Smooth muscle cell (in vitro differentiated cells): ENCODE data around the gene ASIP. TPM values are rescaled to one million over a fixed set of nuclear protein-coding genes. Genes with fewer than 3 reads are reported as not detected.
"Not testable (repeated sequence)": the region's sequence is repeated elsewhere in the genome, so short reads cannot be mapped to it uniquely, and the experiment has no call there.

ENCODE experiments used
- DNase-seq: peaks from one replicate; lab custom pipeline; 2025; ENCODE audit not compliant: unreplicated experiment; lab: John Stamatoyannopoulos, UW
- H2AFZ ChIP-seq: fragments of 200-600 bp; sonication (generic); 2 replicates; pipeline ENCODE4 v1.6.0; 2016; ENCODE audit warnings: antibody characterized with exemption, low read depth, mild to moderate bottlenecking
- H3F3A ChIP-seq: fragments of 200-600 bp; sonication (generic); 2 replicates; pipeline ENCODE4 v1.6.0; 2017; ENCODE audit warnings: antibody characterized with exemption, low read depth
- H3K27ac ChIP-seq: fragments of 200-600 bp; sonication (generic); 2 replicates; pipeline ENCODE4 v1.5.1; 2016; ENCODE audit warnings: low read depth, mild to moderate bottlenecking
- H3K27me3 ChIP-seq: fragments of 200-600 bp; sonication (generic); 2 replicates; pipeline ENCODE4 v1.6.1; 2016; ENCODE audit warnings: low read depth, mild to moderate bottlenecking
- H3K36me3 ChIP-seq: fragments of 200-600 bp; sonication (generic); 2 replicates; pipeline ENCODE4 v1.5.1; 2016; ENCODE audit warnings: low read depth
- H3K4me1 ChIP-seq: fragments of 200-600 bp; sonication (generic); 2 replicates; pipeline ENCODE4 v1.5.1; 2016; ENCODE audit warnings: low read depth
- H3K4me2 ChIP-seq: fragments of 200-600 bp; sonication (generic); 2 replicates; pipeline ENCODE4 v1.6.0; 2016; ENCODE audit warnings: mild to moderate bottlenecking
- H3K4me3 ChIP-seq: fragments of 200-600 bp; sonication (generic); 2 replicates; pipeline ENCODE4 v1.5.1; 2016; ENCODE audit warnings: mild to moderate bottlenecking
- H3K79me2 ChIP-seq: fragments of 200-600 bp; sonication (generic); 2 replicates; pipeline ENCODE4 v1.6.0; 2016; ENCODE audit warnings: low read depth, mild to moderate bottlenecking
- H3K9ac ChIP-seq: fragments of 200-600 bp; sonication (generic); 2 replicates; pipeline ENCODE4 v1.6.0; 2016; ENCODE audit warnings: low read depth
- H3K9me3 ChIP-seq: fragments of 200-600 bp; sonication (generic); replicated peaks from 2 replicates; pipeline ENCODE4 v1.5.1; 2016; ENCODE audit warnings: low read depth
- H4K20me1 ChIP-seq: fragments of 200-600 bp; sonication (generic); 2 replicates; pipeline ENCODE4 v1.6.0; 2016; ENCODE audit warnings: low read depth
- WGBS: methylation state at CpG from one replicate; pipeline ENCODE4 v1.1.7; 2016; ENCODE audit warnings: low lambda C conversion rate; 5-methylcytosine and 5-hydroxymethylcytosine counted together
- polyA plus RNA-seq: library from polyadenylated mRNA; unstranded; fragments of >200 nt; fragmentation: Nextera tagmentation; extraction: Ambion mirVana; gene quantifications from 2 replicates; pipeline ENCODE4 v1.2.1, GENCODE V29; 2016
- total RNA-seq: library from RNA; depleted of rRNA; stranded (reverse); fragments of >200 nt; gene quantifications from 2 replicates; pipeline ENCODE4 v1.2.3, GENCODE V29; 2014
- TF ChIP-seq, protein P1 (sequence below): fragments of 200-600 bp; sonication (generic); IDR thresholded peaks from 2 replicates; pipeline ENCODE4 v1.5.1; 2017; ENCODE audit warnings: borderline replicate concordance, mild to moderate bottlenecking, antibody characterized with exemption; ENCODE audit not compliant: insufficient read depth, poor library complexity, severe bottlenecking

ASIP gene
- total and polyA plus RNA-seq, 2 experiments from 2014 or later = not detected

DNA sequence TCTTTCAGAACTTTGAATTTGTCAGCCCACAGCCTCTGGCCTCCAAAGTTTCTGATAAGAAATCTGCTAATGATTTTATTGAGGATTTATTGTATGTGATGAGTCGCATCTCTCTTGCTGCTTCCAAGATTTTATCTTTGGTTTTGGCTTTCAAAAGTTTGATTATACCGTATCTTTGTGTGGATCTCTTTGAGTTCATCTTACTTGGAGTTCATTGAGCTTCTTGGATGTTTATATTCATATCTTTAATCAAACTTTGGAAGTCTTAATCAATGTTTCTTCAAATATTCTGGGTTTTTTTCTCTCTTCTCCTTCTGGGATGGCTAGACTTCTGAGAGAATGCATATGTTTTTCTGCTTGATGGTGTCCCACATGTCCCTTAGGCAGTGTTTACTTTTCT, 3.3 kb upstream of the ASIP start:
- Histone ChIP-seq H3K4me1 (no peaks in the 10 kb centered on the region), H2AFZ (no peak overlapping the region), H3K36me3 (no peaks in the 10 kb centered on the region), H3K79me2 (no peaks in the 10 kb centered on the region), H3K9me3 (peaks cover 5% of the 10 kb centered on the region), H3K27ac (no peak overlapping the region), H3K9ac (no peak overlapping the region), H3K4me2 (no peak overlapping the region), H4K20me1 (no peaks in the 10 kb centered on the region), H3F3A (no peaks in the 10 kb centered on the region), H3K27me3 (no peaks in the 10 kb centered on the region), H3K4me3 (no peak overlapping the region)
- no peak for DNase-seq
- 97% methylated on average over 2 of the region's 2 CpGs for WGBS
- TF ChIP-seq, protein P1, sequence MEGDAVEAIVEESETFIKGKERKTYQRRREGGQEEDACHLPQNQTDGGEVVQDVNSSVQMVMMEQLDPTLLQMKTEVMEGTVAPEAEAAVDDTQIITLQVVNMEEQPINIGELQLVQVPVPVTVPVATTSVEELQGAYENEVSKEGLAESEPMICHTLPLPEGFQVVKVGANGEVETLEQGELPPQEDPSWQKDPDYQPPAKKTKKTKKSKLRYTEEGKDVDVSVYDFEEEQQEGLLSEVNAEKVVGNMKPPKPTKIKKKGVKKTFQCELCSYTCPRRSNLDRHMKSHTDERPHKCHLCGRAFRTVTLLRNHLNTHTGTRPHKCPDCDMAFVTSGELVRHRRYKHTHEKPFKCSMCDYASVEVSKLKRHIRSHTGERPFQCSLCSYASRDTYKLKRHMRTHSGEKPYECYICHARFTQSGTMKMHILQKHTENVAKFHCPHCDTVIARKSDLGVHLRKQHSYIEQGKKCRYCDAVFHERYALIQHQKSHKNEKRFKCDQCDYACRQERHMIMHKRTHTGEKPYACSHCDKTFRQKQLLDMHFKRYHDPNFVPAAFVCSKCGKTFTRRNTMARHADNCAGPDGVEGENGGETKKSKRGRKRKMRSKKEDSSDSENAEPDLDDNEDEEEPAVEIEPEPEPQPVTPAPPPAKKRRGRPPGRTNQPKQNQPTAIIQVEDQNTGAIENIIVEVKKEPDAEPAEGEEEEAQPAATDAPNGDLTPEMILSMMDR = no peak

DNA sequence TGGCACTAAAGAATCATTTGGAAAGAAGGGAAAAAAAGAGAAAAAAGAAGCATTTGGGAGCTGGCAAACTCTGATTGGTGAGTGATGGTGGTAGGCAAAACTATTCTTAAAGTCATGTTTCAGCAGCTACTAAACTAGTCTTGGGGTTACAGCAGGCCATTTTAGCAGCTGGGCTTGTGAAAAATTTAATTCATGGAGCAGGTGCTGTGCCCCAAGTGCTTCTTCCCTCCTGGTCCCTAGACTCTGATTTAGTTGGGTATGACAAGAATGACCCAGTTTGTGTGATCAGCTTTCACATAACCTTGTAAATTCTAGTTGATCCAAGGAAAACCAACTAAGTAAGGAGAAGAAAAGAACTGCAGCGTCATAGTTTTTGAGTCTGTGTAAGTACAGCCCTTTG, 1.1 kb upstream of the ASIP start:
- Histone ChIP-seq H3K4me2 (no peak overlapping the region), H2AFZ (no peak overlapping the region), H3F3A (no peaks in the 10 kb centered on the region), H3K9ac (no peak overlapping the region), H4K20me1 (no peaks in the 10 kb centered on the region), H3K9me3 (peaks cover 5% of the 10 kb centered on the region), H3K4me1 (no peaks in the 10 kb centered on the region), H3K79me2 (no peaks in the 10 kb centered on the region), H3K4me3 (no peak overlapping the region), H3K27ac (no peak overlapping the region), H3K27me3 (no peaks in the 10 kb centered on the region), H3K36me3 (no peaks in the 10 kb centered on the region)
- WGBS = 100% methylated on average over 1 of the region's 1 CpG
- DNase-seq = no peak
- TF ChIP-seq, protein P1 = no peak

DNA sequence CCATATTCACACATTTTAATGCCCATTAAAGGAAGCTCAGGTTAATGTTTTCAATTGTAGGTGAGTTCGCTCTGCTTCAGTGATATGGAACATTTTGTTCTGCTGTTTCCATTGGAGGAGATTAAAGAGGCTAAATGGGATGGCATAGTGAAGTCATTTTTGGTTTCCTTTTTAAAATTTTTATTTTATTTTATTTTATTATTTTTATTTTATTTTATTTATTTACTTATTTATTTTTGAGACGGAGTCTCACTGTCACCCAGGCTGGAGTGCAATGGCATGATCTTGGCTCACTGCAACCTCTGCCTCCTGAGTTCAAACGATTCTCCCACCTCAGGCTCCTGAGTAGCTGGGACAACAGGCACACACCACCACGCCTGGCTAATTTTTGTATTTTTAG, 792 bp downstream of the ASIP start:
- not testable (repeated sequence) for H3K9ac ChIP-seq, H3K4me3 ChIP-seq, H3F3A ChIP-seq, H3K27ac ChIP-seq, H3K4me1 ChIP-seq, H3K36me3 ChIP-seq, H3K79me2 ChIP-seq, H3K9me3 ChIP-seq, DNase-seq, H2AFZ ChIP-seq, H4K20me1 ChIP-seq, H3K27me3 ChIP-seq, H3K4me2 ChIP-seq
- WGBS = 94% methylated on average over 4 of the region's 4 CpGs

DNA sequence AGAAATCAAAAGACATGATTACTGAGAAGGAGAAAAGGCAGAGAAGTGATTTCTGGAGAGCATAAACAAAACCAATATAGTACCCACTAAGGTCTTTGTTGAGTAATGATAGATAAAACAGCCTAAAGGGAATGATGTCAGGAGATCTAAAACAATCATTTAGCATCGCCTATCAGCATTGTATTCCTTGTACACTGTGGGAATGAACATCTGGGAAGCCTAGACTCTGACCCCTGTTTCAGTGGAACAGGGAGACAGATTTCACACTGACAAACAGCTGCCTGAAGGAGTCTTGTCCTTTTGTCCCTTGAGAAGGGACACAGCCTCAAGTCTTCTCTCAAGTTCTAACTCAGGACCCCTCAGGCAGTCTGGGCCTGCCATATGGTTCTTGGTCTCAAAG, 1.7 kb downstream of the ASIP start:
- H2AFZ ChIP-seq = no peak overlapping the region
- DNase-seq = no peak
- WGBS = 89% methylated on average over 1 of the region's 1 CpG
- no peaks in the 10 kb centered on the region for H3K36me3 ChIP-seq
- no peak overlapping the region for H3K4me3 ChIP-seq
- no peaks in the 10 kb centered on the region for H4K20me1 ChIP-seq
- H3K4me2 ChIP-seq = no peak overlapping the region
- peaks cover 5% of the 10 kb centered on the region for H3K9me3 ChIP-seq
- no peaks in the 10 kb centered on the region for H3F3A ChIP-seq
- H3K4me1 ChIP-seq = no peaks in the 10 kb centered on the region
- H3K79me2 ChIP-seq = no peaks in the 10 kb centered on the region
- H3K27me3 ChIP-seq = no peaks in the 10 kb centered on the region
- TF ChIP-seq, protein P1 = no peak
- H3K9ac ChIP-seq = no peak overlapping the region
- H3K27ac ChIP-seq = no peak overlapping the region
